HepG2 (cell line): ENCODE measurements around the gene CLPSL2. TPM values are rescaled to one million over a fixed set of nuclear protein-coding genes. Genes with fewer than 3 reads are reported as not detected.

Experiments
- CREM ChIP-seq, 2 experiments: sonication (generic) in 1 of 2; formaldehyde crosslinking in 1 of 2; IDR thresholded peaks; 2 replicates each; pipeline versions ENCODE4 v1.4.0 to v1.6.1; 2016 to 2020; ENCODE audit warnings: antibody characterized with exemption in 1 of 2, mild to moderate bottlenecking in 1 of 2, missing genetic modification reagents in 1 of 2
- EP300 ChIP-seq, 3 experiments: sonication (generic) in 1 of 3; formaldehyde crosslinking in 1 of 3; IDR thresholded peaks; 2 replicates each; pipeline versions ENCODE4 v1.5.1 to v1.6.1; 2011 to 2020; ENCODE audit warnings: low read depth in 2 of 3, low read length in 2 of 3, borderline replicate concordance in 1 of 3, improper control_type of control experiment in 1 of 3, mild to moderate bottlenecking in 1 of 3, missing genetic modification reagents in 1 of 3, moderate library complexity in 1 of 3
- HOXA3 ChIP-seq: sonication (generic); formaldehyde crosslinking; IDR thresholded peaks from 2 replicates; pipeline ENCODE4 v1.5.0; 2020; ENCODE audit warnings: missing genetic modification reagents
- KIAA2018 ChIP-seq: sonication (generic); formaldehyde crosslinking; IDR thresholded peaks from 2 replicates; pipeline ENCODE4 v1.5.0; 2020; ENCODE audit warnings: mild to moderate bottlenecking, missing genetic modification reagents, borderline replicate concordance
- NR2F6 ChIP-seq, 2 experiments: IDR thresholded peaks; 2 replicates each; pipeline ENCODE4 v1.6.1; 2016; ENCODE audit warnings: antibody characterized with exemption in 1 of 2, mild to moderate bottlenecking in 1 of 2
- PAWR ChIP-seq: sonication (generic); formaldehyde crosslinking; IDR thresholded peaks from 2 replicates; pipeline ENCODE4 v1.4.0; 2020; ENCODE audit warnings: missing genetic modification reagents, mild to moderate bottlenecking, borderline replicate concordance
- PITX1 ChIP-seq: sonication (generic); formaldehyde crosslinking; IDR thresholded peaks from 2 replicates; pipeline ENCODE4 v1.5.1; 2020; ENCODE audit warnings: mild to moderate bottlenecking, missing genetic modification reagents
- THYN1 ChIP-seq: sonication (generic); formaldehyde crosslinking; IDR thresholded peaks from 2 replicates; pipeline ENCODE4 v1.8.1; 2023; ENCODE audit warnings: low read depth, mild to moderate bottlenecking, moderate library complexity, missing genetic modification reagents, borderline replicate concordance
- ZNF225 ChIP-seq: sonication (generic); formaldehyde crosslinking; IDR thresholded peaks from 2 replicates; pipeline ENCODE4 v1.4.0; 2020; ENCODE audit warnings: mild to moderate bottlenecking, missing genetic modification reagents
- ZNF30 ChIP-seq: sonication (generic); formaldehyde crosslinking; IDR thresholded peaks from 2 replicates; pipeline ENCODE4 v1.5.0; 2020; ENCODE audit warnings: mild to moderate bottlenecking, missing genetic modification reagents
- ZNF335 ChIP-seq: sonication (generic); formaldehyde crosslinking; IDR thresholded peaks from 2 replicates; pipeline ENCODE4 v1.4.0; 2020; ENCODE audit warnings: missing genetic modification reagents
- ZSCAN30 ChIP-seq: sonication (generic); formaldehyde crosslinking; IDR thresholded peaks from 2 replicates; pipeline ENCODE4 v1.5.0; 2020; ENCODE audit warnings: mild to moderate bottlenecking, missing genetic modification reagents
- polyA plus RNA-seq, 8 experiments: library from polyadenylated mRNA; depleted of rRNA in 3 of 8; stranded (reverse) in 7 of 8; unstranded in 1 of 8; fragments of >200 nt; fragmentation: Illumina TruSeq in 4 of 8; extraction: Trizol in 4 of 8; gene quantifications; 2 replicates each; pipeline versions ENCODE4 v1.2.1 to v1.2.3, GENCODE V29; 2011 to 2016; ENCODE audit warnings: low read depth in 4 of 8, missing spikeins in 1 of 8, mixed read lengths in 1 of 8; ENCODE audit not compliant: insufficient read depth in 1 of 8
- total RNA-seq, 5 experiments: library from RNA; depleted of rRNA; stranded (reverse); fragments of >200 nt; fragmentation: Illumina TruSeq; extraction: Trizol; gene quantifications; 2 replicates each; pipeline ENCODE4 v1.2.3, GENCODE V29; 2016; ENCODE audit warnings: low read depth in 1 of 5
- TF ChIP-seq, protein P1 (sequence below): sonication (generic); formaldehyde crosslinking; IDR thresholded peaks from 2 replicates; pipeline ENCODE4 v1.5.1; 2020; ENCODE audit warnings: missing genetic modification reagents, mild to moderate bottlenecking, borderline replicate concordance

CLPSL2 gene
- total and polyA plus RNA-seq, 2 of the 13 experiments (the other 11 are each of a cell fraction or from before 2014, with no cell fraction given) = not detected

GRCh38 chr6:35804996-35805736, 28.8 kb downstream of the CLPSL2 start, which contains the start of gene LHFPL5 (continued):
- TF ChIP-seq, protein P1, sequence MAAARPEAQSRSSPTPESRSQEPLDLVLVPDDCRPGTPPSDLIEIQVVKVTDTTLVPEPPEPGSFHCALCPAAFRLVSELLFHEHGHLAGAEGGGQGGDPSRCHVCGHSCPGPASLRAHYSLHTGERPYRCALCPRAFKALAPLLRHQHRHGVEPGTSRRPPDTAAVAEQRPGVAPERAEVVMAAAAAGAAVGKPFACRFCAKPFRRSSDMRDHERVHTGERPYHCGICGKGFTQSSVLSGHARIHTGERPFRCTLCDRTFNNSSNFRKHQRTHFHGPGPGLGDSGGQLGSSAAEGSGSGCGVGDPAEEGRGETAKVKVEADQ = peak; percentile 97
- TF ChIP-seq ZSCAN30 (CRISPR knock-in tag) = peak; percentile 95; the same call in 1 of the 2 replicates
- TF ChIP-seq HOXA3 (CRISPR knock-in tag) = peak; percentile 82
- TF ChIP-seq ZNF335 (CRISPR knock-in tag) = peak; percentile 95
- no peak for TF ChIP-seq EP300 (IDR thresholded peaks at IDR 0.05; ENCODE audit: low read depth in 2 of 2, low read length in 2 of 2)
- TF ChIP-seq EP300 (CRISPR knock-in tag; IDR thresholded peaks at IDR 0.05; ENCODE audit: borderline replicate concordance) = peak; percentile 39; the same call in 1 of the 2 replicates
- peak; percentile 98 for TF ChIP-seq ZNF30
- peak; percentile 98; the same call in 1 of the 2 replicates for TF ChIP-seq ZNF225
- TF ChIP-seq CREM (IDR thresholded peaks at IDR 0.05) = no peak
- 0 out of 2 replicates have a peak, but pooled peaks have one; percentile 23 for TF ChIP-seq CREM (CRISPR knock-in tag; IDR thresholded peaks at IDR 0.05)
- no peak for TF ChIP-seq PAWR (CRISPR knock-in tag)
- peak; percentile 56; the same call in 1 of the 2 replicates for TF ChIP-seq KIAA2018
- TF ChIP-seq THYN1 (CRISPR knock-in tag) = no peak
- TF ChIP-seq PITX1 (CRISPR knock-in tag) = peak; percentile 83
- no peak for TF ChIP-seq NR2F6 (IDR thresholded peaks at IDR 0.05)
- peak; percentile 83 for TF ChIP-seq NR2F6 (CRISPR knock-in tag; IDR thresholded peaks at IDR 0.05)
